ENCODE results near the gene EIF2D. TPM values are rescaled to one million over a fixed set of nuclear protein-coding genes. Genes with fewer than 3 reads are reported as not detected.

EIF2D gene
- total and polyA plus RNA-seq, 9 of the 15 experiments (the other 6 are each of a cell fraction or from before 2014, with no cell fraction given), result 81.1 to 138 (median 93.9) TPM

DNA sequence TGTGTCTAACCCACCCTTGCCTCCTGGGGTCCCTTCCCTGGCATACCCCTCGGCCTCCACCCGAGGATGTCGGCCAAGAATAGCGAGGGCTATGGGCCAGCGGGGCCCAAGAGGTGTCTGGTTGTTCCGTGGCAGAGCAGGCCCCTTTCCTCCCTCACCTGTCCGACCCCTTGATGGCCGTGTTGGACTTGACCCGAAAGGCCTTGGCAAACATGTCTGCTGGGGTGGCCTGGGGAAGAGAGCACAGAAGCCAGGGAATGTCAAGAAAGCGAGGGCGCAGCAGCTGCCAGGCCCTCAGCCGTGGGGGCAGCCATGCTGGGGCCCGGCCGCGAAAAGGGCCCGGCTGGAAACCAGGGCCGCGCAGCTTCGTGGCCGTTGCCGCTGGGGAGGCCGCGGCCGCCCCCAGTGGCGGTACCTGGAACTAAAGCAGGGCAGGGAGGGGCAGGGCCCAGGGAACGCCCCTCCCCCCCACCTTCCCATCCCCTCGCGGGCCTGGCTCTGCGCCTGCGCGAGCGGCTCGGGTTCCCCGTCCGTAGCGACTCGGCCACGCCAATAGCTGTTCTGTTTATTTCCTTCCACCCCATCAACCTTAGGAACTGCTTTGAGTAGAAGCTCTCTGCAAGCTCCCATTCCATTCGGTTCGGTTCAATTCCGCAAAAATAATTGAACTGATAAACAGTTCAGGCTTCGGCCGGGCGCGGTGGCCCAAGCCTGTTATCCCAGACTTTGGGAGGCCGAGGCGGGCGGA, at the start of gene EIF2D (continued):
- TF ChIP-seq, protein P1, sequence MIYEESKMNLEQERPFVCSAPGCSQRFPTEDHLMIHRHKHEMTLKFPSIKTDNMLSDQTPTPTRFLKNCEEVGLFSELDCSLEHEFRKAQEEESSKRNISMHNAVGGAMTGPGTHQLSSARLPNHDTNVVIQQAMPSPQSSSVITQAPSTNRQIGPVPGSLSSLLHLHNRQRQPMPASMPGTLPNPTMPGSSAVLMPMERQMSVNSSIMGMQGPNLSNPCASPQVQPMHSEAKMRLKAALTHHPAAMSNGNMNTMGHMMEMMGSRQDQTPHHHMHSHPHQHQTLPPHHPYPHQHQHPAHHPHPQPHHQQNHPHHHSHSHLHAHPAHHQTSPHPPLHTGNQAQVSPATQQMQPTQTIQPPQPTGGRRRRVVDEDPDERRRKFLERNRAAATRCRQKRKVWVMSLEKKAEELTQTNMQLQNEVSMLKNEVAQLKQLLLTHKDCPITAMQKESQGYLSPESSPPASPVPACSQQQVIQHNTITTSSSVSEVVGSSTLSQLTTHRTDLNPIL (CRISPR knock-in tag; IDR thresholded peaks at IDR 0.05), result no peak
- TF ChIP-seq GTF2E2 (tag; IDR thresholded peaks at IDR 0.05), result peak; percentile 99
- no peak for TF ChIP-seq NR2F6 (CRISPR knock-in tag; IDR thresholded peaks at IDR 0.05)
- peak; percentile 88 to 96 for TF ChIP-seq NONO (IDR thresholded peaks at IDR 0.05; ENCODE audit: low read depth in 2 of 2, low read length in 1 of 2)
- peak; percentile 66; the same call in 1 of the 2 replicates for TF ChIP-seq OTX1 (CRISPR knock-in tag; IDR thresholded peaks at IDR 0.05)
- TF ChIP-seq, protein P2, sequence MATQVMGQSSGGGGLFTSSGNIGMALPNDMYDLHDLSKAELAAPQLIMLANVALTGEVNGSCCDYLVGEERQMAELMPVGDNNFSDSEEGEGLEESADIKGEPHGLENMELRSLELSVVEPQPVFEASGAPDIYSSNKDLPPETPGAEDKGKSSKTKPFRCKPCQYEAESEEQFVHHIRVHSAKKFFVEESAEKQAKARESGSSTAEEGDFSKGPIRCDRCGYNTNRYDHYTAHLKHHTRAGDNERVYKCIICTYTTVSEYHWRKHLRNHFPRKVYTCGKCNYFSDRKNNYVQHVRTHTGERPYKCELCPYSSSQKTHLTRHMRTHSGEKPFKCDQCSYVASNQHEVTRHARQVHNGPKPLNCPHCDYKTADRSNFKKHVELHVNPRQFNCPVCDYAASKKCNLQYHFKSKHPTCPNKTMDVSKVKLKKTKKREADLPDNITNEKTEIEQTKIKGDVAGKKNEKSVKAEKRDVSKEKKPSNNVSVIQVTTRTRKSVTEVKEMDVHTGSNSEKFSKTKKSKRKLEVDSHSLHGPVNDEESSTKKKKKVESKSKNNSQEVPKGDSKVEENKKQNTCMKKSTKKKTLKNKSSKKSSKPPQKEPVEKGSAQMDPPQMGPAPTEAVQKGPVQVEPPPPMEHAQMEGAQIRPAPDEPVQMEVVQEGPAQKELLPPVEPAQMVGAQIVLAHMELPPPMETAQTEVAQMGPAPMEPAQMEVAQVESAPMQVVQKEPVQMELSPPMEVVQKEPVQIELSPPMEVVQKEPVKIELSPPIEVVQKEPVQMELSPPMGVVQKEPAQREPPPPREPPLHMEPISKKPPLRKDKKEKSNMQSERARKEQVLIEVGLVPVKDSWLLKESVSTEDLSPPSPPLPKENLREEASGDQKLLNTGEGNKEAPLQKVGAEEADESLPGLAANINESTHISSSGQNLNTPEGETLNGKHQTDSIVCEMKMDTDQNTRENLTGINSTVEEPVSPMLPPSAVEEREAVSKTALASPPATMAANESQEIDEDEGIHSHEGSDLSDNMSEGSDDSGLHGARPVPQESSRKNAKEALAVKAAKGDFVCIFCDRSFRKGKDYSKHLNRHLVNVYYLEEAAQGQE (IDR thresholded peaks at IDR 0.05; ENCODE audit: borderline replicate concordance), result peak; percentile 50; the same call in 1 of the 2 replicates
- TF ChIP-seq, protein P2 (CRISPR knock-in tag; IDR thresholded peaks at IDR 0.05; ENCODE audit: low read depth), result peak; percentile 83; the same call in 1 of the 2 replicates
- TF ChIP-seq, protein P3, sequence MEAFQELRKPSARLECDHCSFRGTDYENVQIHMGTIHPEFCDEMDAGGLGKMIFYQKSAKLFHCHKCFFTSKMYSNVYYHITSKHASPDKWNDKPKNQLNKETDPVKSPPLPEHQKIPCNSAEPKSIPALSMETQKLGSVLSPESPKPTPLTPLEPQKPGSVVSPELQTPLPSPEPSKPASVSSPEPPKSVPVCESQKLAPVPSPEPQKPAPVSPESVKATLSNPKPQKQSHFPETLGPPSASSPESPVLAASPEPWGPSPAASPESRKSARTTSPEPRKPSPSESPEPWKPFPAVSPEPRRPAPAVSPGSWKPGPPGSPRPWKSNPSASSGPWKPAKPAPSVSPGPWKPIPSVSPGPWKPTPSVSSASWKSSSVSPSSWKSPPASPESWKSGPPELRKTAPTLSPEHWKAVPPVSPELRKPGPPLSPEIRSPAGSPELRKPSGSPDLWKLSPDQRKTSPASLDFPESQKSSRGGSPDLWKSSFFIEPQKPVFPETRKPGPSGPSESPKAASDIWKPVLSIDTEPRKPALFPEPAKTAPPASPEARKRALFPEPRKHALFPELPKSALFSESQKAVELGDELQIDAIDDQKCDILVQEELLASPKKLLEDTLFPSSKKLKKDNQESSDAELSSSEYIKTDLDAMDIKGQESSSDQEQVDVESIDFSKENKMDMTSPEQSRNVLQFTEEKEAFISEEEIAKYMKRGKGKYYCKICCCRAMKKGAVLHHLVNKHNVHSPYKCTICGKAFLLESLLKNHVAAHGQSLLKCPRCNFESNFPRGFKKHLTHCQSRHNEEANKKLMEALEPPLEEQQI (IDR thresholded peaks at IDR 0.05), result peak; percentile 95
- peak; percentile 85 for TF ChIP-seq ZNF232 (CRISPR knock-in tag; IDR thresholded peaks at IDR 0.05)
- TF ChIP-seq, protein P4, sequence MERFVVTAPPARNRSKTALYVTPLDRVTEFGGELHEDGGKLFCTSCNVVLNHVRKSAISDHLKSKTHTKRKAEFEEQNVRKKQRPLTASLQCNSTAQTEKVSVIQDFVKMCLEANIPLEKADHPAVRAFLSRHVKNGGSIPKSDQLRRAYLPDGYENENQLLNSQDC (CRISPR knock-in tag; IDR thresholded peaks at IDR 0.05), result peak; percentile 95
